Karpas-422 (cell line): ENCODE data around the gene DLGAP1. TPM values are rescaled to one million over a fixed set of nuclear protein-coding genes. Genes with fewer than 3 reads are reported as not detected.

Experiments
- DNase-seq: peaks from one replicate; pipeline ENCODE4 v3.0.0-alpha.2; 2015
- H2AFZ ChIP-seq: fragments of 200-600 bp; sonication (generic); 2 replicates; pipeline ENCODE4 v1.6.1; 2014; ENCODE audit warnings: antibody characterized with exemption, low read length, mixed read lengths
- H3K27ac ChIP-seq: fragments of 200-600 bp; sonication (generic); 2 replicates; pipeline ENCODE4 v1.5.1; 2014; ENCODE audit warnings: mild to moderate bottlenecking, low read length, moderate library complexity
- H3K27me3 ChIP-seq: fragments of 200-600 bp; sonication (generic); 2 replicates; pipeline ENCODE4 v1.6.1; 2014; ENCODE audit warnings: low read length, mixed read lengths
- H3K36me3 ChIP-seq: fragments of 200-600 bp; sonication (generic); 2 replicates; pipeline ENCODE4 v1.6.1; 2014; ENCODE audit warnings: low read length, mixed read lengths; ENCODE audit not compliant: insufficient read depth
- H3K4me1 ChIP-seq: fragments of 200-600 bp; sonication (generic); 2 replicates; pipeline ENCODE4 v1.6.1; 2014; ENCODE audit warnings: mild to moderate bottlenecking, low read length, mixed read lengths
- H3K4me2 ChIP-seq: fragments of 200-600 bp; sonication (generic); 2 replicates; pipeline ENCODE4 v1.6.1; 2014; ENCODE audit warnings: low read length, low read depth, mild to moderate bottlenecking; ENCODE audit not compliant: poor library complexity, severe bottlenecking
- H3K4me3 ChIP-seq: fragments of 200-600 bp; sonication (generic); 2 replicates; pipeline ENCODE4 v1.5.1; 2014; ENCODE audit warnings: mild to moderate bottlenecking, antibody characterized with exemption, low read length, mixed read lengths
- H3K79me2 ChIP-seq: fragments of 200-600 bp; sonication (generic); 2 replicates; pipeline ENCODE4 v1.6.1; 2014; ENCODE audit warnings: mild to moderate bottlenecking, low read length, mixed read lengths
- H3K9ac ChIP-seq: fragments of 200-600 bp; sonication (generic); 2 replicates; pipeline ENCODE4 v1.6.0; 2014; ENCODE audit warnings: low read length
- H3K9me2 ChIP-seq: fragments of 200-600 bp; sonication (generic), shearing (Covaris generic); replicated peaks from 2 replicates; pipeline ENCODE4 v1.6.0; 2014; ENCODE audit warnings: mild to moderate bottlenecking, low read length, moderate library complexity; ENCODE audit not compliant: insufficient read depth
- H3K9me3 ChIP-seq: fragments of 300-700, 200-600 bp; sonication (generic); 2 replicates; pipeline ENCODE4 v1.6.1; 2014; ENCODE audit warnings: low read length, mixed read lengths
- H4K20me1 ChIP-seq: fragments of 200-600 bp; sonication (generic); 2 replicates; pipeline ENCODE4 v1.6.1; 2014; ENCODE audit warnings: mild to moderate bottlenecking, antibody characterized with exemption, low read length, low read depth; ENCODE audit not compliant: insufficient read depth
- total RNA-seq: library from RNA; depleted of rRNA; stranded (reverse); fragments of >200 nt; shearing (Covaris generic); gene quantifications from 2 replicates; pipeline ENCODE4 v1.2.3, GENCODE V29; 2014; ENCODE audit warnings: low replicate concordance

The DLGAP1 gene
- total RNA-seq, 1 experiment from 2014 or later, result 8.8 TPM

DNA sequence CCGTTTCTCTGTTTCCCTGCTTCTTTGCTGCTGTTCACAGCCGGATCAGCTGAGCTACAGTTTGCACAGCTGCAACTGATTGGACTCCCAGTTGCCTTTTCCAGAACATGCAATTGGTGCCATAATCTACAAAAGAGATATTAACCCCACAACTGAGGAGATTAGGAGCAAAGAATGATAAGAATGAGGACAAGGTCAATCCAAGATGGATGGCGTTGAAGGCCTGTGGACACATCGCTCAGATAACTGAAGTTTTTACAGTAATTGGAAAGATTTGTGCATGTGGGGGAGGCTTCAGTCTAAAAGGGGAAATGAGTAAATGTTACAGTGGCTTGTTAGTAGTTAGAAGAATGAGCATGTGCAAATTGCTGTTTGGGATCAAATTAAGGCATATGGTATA, 741.9 kb downstream of the DLGAP1 start:
- no peaks in the 10 kb centered on the region for H3K79me2 ChIP-seq
- H2AFZ ChIP-seq, result no peak overlapping the region
- H3K27ac ChIP-seq, result no peak overlapping the region
- H3K4me3 ChIP-seq, result no peak overlapping the region
- no peak for DNase-seq
- H3K27me3 ChIP-seq, result no peaks in the 10 kb centered on the region
- no peak overlapping the region for H3K9ac ChIP-seq
- peaks cover 7% of the 10 kb centered on the region; the same call in 1 of the 2 replicates for H3K4me1 ChIP-seq
- H4K20me1 ChIP-seq, result no peaks in the 10 kb centered on the region
- H3K9me2 ChIP-seq, result no peaks in the 10 kb centered on the region
- H3K9me3 ChIP-seq, result no peaks in the 10 kb centered on the region
- no peaks in the 10 kb centered on the region for H3K36me3 ChIP-seq
- H3K4me2 ChIP-seq, result no peak overlapping the region

DNA sequence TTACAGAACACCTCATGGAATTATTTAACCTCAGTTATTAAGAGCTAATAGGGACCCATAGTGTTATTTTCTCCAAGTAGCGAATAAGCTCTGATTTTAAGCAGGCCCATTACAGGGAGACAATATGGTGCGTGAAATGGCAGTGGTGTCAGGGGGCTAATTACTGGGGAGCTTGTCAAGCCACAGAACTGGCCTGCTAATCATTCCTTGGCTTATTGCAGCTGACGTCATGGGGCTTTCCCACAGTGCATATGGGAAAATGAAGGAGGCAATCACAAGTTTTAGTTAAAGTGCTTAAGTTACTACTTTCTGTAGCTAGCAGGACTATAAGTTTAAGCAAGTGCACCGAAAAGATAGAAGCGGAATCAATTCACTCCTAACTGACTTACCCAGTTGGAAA, 742.6 kb downstream of the DLGAP1 start:
- no peaks in the 10 kb centered on the region for H3K9me3 ChIP-seq
- peaks cover 7% of the 10 kb centered on the region; the same call in 1 of the 2 replicates for H3K4me1 ChIP-seq
- no peaks in the 10 kb centered on the region for H3K36me3 ChIP-seq
- no peak overlapping the region for H3K27ac ChIP-seq
- DNase-seq, result no peak
- no peak overlapping the region for H3K4me2 ChIP-seq
- H3K27me3 ChIP-seq, result no peaks in the 10 kb centered on the region
- no peak overlapping the region for H3K4me3 ChIP-seq
- no peak overlapping the region for H2AFZ ChIP-seq
- H3K79me2 ChIP-seq, result no peaks in the 10 kb centered on the region
- H4K20me1 ChIP-seq, result no peaks in the 10 kb centered on the region
- H3K9me2 ChIP-seq, result no peaks in the 10 kb centered on the region
- no peak overlapping the region for H3K9ac ChIP-seq

DNA sequence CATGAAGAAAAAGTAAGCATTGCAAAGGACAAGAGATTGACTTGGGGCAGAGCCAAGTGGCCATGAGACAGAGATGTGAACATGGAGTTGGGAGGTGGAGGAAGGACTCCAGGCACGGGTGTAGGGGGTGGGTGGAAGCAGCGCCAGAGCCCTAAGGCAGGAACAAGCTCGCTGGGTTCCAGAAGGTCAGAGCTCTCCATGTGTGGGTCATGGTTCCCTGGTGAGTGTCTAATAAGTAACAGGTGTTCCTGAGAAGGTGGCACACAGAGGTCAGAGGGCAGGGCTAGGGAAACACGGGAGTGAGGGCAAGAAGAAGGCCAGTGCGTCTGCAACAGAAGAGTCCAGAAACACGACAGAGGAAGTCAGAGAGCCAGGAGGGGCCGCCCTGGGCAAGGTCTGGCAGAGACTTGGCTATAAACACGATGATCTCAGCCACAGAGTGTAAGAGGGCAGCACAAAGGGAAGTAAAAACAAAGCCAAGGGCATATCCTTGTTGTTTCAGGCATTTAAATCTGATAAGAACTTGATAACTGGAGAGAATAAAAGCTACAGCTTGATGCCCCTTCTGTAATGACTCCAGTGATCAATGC, 744.3 kb downstream of the DLGAP1 start:
- H3K36me3 ChIP-seq, result no peaks in the 10 kb centered on the region
- no peak overlapping the region for H2AFZ ChIP-seq
- no peak for DNase-seq
- H3K79me2 ChIP-seq, result no peaks in the 10 kb centered on the region
- H3K27ac ChIP-seq, result no peak overlapping the region
- no peaks in the 10 kb centered on the region for H4K20me1 ChIP-seq
- H3K9me2 ChIP-seq, result no peaks in the 10 kb centered on the region
- no peak overlapping the region for H3K9ac ChIP-seq
- H3K4me1 ChIP-seq, result peaks cover 4% of the 10 kb centered on the region; the same call in 1 of the 2 replicates
- no peaks in the 10 kb centered on the region for H3K9me3 ChIP-seq
- H3K27me3 ChIP-seq, result no peaks in the 10 kb centered on the region
- no peak overlapping the region for H3K4me3 ChIP-seq
- no peak overlapping the region for H3K4me2 ChIP-seq

DNA sequence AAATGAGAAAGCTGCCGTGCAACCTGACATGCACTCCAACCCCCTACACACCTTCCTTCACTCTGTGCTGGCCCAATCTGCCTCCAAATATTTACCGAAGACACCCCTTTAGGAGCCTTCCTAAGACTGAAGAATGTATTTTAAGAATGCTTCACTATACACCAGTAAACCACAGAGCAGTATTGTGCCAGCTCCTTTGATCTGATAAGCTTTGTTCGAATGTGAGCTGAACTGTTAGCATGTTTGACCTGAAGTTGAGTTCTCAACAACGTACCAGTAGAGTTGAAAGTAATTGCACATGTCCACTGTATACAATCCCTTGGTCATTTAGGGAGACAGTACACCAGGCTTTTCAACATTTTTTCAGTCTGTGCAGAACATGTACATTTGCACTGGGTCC, 745.9 kb downstream of the DLGAP1 start:
- H3K4me2 ChIP-seq, result no peak overlapping the region
- no peaks in the 10 kb centered on the region for H3K9me3 ChIP-seq
- no peaks in the 10 kb centered on the region for H4K20me1 ChIP-seq
- H3K27me3 ChIP-seq, result no peaks in the 10 kb centered on the region
- H2AFZ ChIP-seq, result no peak overlapping the region
- no peak overlapping the region for H3K9ac ChIP-seq
- no peaks in the 10 kb centered on the region for H3K9me2 ChIP-seq
- H3K4me3 ChIP-seq, result no peak overlapping the region
- H3K36me3 ChIP-seq, result no peaks in the 10 kb centered on the region
- H3K27ac ChIP-seq, result no peak overlapping the region
- no peaks in the 10 kb centered on the region for H3K4me1 ChIP-seq
- DNase-seq, result no peak
- H3K79me2 ChIP-seq, result no peaks in the 10 kb centered on the region

DNA sequence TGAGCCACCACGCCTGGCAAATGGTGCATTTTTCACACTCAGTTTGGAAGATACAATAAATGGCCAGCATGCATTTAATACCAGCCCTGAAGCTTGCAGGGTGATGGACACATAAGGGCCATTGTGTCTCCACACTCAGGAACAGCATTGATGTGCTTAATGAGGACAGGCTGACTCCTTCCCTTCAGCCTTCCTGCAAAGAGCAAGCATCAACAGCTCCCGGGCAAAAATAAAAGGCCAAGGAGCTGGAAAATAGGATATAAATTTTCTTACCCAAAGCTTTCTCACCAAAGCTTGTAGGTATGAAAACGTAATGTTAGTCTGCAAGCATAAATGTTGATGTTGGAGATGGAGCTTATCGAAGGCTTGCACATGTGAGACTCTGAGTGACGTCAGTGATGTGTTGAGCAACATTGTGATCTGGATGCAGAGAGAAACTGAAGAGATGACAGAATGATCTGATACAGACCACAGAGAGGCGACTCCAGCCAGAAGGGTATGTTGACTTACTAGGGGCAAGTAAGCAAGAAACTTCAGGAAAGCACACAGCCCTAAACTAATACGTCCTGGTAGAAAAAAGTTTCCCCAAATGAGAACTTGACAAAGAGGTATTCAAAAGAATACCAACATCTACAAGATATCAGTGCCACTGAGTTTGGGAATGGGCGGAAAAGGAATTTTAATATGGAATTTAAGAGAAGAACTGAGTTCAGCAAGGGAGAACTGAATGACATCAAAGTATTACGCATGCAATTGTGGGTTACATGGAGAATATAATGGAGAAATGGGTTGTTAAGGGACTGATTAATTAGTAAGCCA, 748.6 kb downstream of the DLGAP1 start:
- H3K9me2 ChIP-seq, result no peaks in the 10 kb centered on the region
- DNase-seq, result no peak
- H3K9ac ChIP-seq, result no peak overlapping the region
- H3K4me3 ChIP-seq, result no peak overlapping the region
- H3K27ac ChIP-seq, result no peak overlapping the region
- H3K79me2 ChIP-seq, result no peaks in the 10 kb centered on the region
- no peaks in the 10 kb centered on the region for H4K20me1 ChIP-seq
- no peak overlapping the region for H3K4me2 ChIP-seq
- no peaks in the 10 kb centered on the region for H3K36me3 ChIP-seq
- H3K9me3 ChIP-seq, result no peaks in the 10 kb centered on the region
- no peaks in the 10 kb centered on the region for H3K27me3 ChIP-seq
- H3K4me1 ChIP-seq, result no peaks in the 10 kb centered on the region
- H2AFZ ChIP-seq, result no peak overlapping the region

DNA sequence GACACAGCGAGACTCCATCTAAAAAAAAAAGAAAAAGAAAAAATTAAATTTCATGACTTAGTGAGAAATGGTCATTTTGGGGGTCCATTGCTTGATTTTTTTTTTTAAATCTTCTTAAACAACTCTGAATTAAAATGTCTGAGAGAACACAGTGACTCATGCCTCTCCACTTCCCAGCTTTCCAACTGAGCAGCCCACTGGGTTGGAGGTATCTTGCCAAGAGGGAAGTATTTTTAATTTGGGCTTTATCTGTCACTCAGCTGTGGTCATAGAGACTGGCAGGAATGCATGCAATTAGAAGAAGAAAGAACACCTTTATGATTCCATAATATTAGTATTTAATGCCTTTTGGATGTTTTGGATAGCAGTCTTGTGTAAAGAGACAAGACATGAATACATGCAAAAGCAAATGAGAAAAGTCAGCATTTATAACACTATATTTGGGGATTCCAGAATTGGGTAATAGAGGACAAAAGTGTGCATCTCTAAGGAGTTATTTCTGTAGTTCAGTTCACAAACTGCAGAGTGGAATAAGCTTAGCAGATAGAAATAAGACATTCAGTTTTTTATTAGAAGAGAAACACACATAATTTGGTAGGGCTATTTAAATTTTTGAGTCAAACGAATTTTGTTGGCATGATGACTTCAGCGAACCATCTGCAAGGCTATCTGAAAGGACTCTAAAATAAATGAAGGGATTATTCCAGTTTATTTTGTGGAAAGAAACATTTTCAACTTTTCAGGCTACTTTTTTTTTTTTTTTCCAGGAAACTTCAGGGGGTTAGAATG, 750.4 kb downstream of the DLGAP1 start:
- Histone ChIP-seq H2AFZ (no peak overlapping the region), H3K4me1 (no peaks in the 10 kb centered on the region), H3K9me3 (no peaks in the 10 kb centered on the region), H3K27ac (no peak overlapping the region), H3K79me2 (no peaks in the 10 kb centered on the region), H3K36me3 (no peaks in the 10 kb centered on the region), H3K27me3 (no peaks in the 10 kb centered on the region), H4K20me1 (no peaks in the 10 kb centered on the region), H3K4me2 (no peak overlapping the region), H3K9ac (no peak overlapping the region), H3K4me3 (no peak overlapping the region), H3K9me2 (no peaks in the 10 kb centered on the region)
- DNase-seq, result no peak

DNA sequence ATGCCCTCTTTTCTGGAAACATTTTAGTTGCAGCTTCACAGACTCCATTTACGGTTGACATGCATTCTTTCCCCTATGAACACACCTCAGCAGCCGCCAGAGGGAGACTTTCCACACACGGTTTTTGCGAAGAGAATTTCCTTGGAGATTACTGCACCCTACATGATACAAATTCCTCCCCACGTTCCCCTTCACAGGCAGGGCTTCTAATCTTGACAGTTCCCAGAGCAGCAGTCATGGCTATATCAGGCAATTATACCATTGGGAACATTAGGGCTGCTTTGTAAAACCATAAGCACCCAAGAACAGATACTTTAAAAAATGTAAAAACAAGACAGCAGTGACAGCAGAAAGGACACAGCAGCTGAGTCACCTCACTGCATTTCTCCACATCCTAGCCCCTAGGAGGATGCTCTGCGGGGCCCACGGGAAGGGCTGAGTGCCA, 751.4 kb downstream of the DLGAP1 start:
- Histone ChIP-seq H3K4me3 (no peak overlapping the region), H3K79me2 (no peaks in the 10 kb centered on the region), H3K36me3 (no peaks in the 10 kb centered on the region), H3K4me1 (no peaks in the 10 kb centered on the region), H3K9me2 (no peaks in the 10 kb centered on the region), H4K20me1 (no peaks in the 10 kb centered on the region), H3K9ac (no peak overlapping the region), H3K27ac (no peak overlapping the region), H3K4me2 (no peak overlapping the region), H3K9me3 (no peaks in the 10 kb centered on the region), H3K27me3 (no peaks in the 10 kb centered on the region), H2AFZ (no peak overlapping the region)
- peak; percentile 49 for DNase-seq
